PFSK-1 (cell line): Measurements from ENCODE around the gene FRZB.

Experiments
- FOXP2 ChIP-seq: optimal IDR thresholded peaks from 2 replicates; pipeline ENCODE3; 2011; ENCODE audit warnings: borderline replicate concordance, control low read depth, inconsistent platforms; ENCODE audit not compliant: insufficient read depth; ENCODE audit errors: extremely low read length, extremely low read depth
- POLR2AphosphoS5 ChIP-seq: IDR thresholded peaks from 2 replicates; pipeline ENCODE4 v1.6.1; 2012; ENCODE audit warnings: low read depth, mild to moderate bottlenecking, control low read depth, low read length, moderate library complexity
- REST ChIP-seq, 2 experiments: IDR thresholded peaks; 2 replicates each; pipeline versions ENCODE4 v1.6.1 to v1.8.0; 2011 to 2012; ENCODE audit warnings: low read depth in 2 of 2, low read length in 2 of 2, control low read depth in 1 of 2, inconsistent platforms in 1 of 2, mild to moderate bottlenecking in 1 of 2, moderate library complexity in 1 of 2; ENCODE audit not compliant: insufficient read depth in 1 of 2
- SIN3A ChIP-seq: IDR thresholded peaks from 2 replicates; pipeline ENCODE4 v1.6.1; 2012; ENCODE audit warnings: mild to moderate bottlenecking, low read length, moderate library complexity, borderline replicate concordance; ENCODE audit not compliant: insufficient read depth
- TAF1 ChIP-seq: IDR thresholded peaks from 2 replicates; pipeline ENCODE4 v1.6.1; 2012; ENCODE audit warnings: low read length, control low read depth, borderline replicate concordance; ENCODE audit not compliant: insufficient read depth

The FRZB gene

GRCh38 chr2:182826496-182826895, 39.9 kb downstream of the FRZB start:
- TF ChIP-seq POLR2AphosphoS5 (no peak), FOXP2 (no peak), TAF1 (no peak), SIN3A (no peak)

GRCh38 chr2:182826064-182826463, 40.4 kb downstream of the FRZB start:
- TF ChIP-seq TAF1 (no peak), POLR2AphosphoS5 (no peak), FOXP2 (no peak), REST (IDR thresholded peaks at IDR 0.05; ENCODE audit: insufficient read depth in 1 of 2, low read depth in 2 of 2, low read length in 2 of 2) (no peak), SIN3A (no peak)

- TF ChIP-seq SIN3A (no peak), TAF1 (no peak), FOXP2 (no peak), POLR2AphosphoS5 (no peak), REST (IDR thresholded peaks at IDR 0.05; ENCODE audit: insufficient read depth in 1 of 2, low read depth in 2 of 2, low read length in 2 of 2) (no peak)
Observed at GRCh38 chr2:182824767-182825158, 41.7 kb downstream of the FRZB start.

- TF ChIP-seq REST (IDR thresholded peaks at IDR 0.05; ENCODE audit: insufficient read depth in 1 of 2, low read depth in 2 of 2, low read length in 2 of 2) (no peak), POLR2AphosphoS5 (no peak), SIN3A (no peak), FOXP2 (no peak), TAF1 (no peak)
Observed at GRCh38 chr2:182824056-182824766, 42.2 kb downstream of the FRZB start.

- no peak for TF ChIP-seq TAF1
- TF ChIP-seq FOXP2: no peak
- no peak for TF ChIP-seq POLR2AphosphoS5
- no peak for TF ChIP-seq REST (IDR thresholded peaks at IDR 0.05; ENCODE audit: insufficient read depth in 1 of 2, low read depth in 2 of 2, low read length in 2 of 2)
- no peak for TF ChIP-seq SIN3A
Observed at GRCh38 chr2:182822733-182823132, 43.7 kb downstream of the FRZB start.
